Thyroid gland (tissue), 4 donors: Measurements from ENCODE around the gene PIGU. TPM values are rescaled to one million over a fixed set of nuclear protein-coding genes. Genes with fewer than 3 reads are reported as not detected.
"Not testable (repeated sequence)": the region's sequence is repeated elsewhere in the genome, so short reads cannot be mapped to it uniquely, and the experiment has no call there.

Experiments used
- DNase-seq, 2 donors: peaks; one replicate each; pipeline ENCODE4 v3.0.0-alpha.2; 2019
- H3K27ac ChIP-seq, 3 donors: fragments of 200-600 bp; sonication (generic); 1 replicate in 2 of 3; 2 replicates in 1 of 3; pipeline ENCODE4 v1.5.1; 2016 to 2019; ENCODE audit warnings: mild to moderate bottlenecking in 1 of 3, moderate library complexity in 1 of 3
- H3K27me3 ChIP-seq: fragments of 200-600 bp; sonication (generic); one replicate; pipeline ENCODE4 v1.5.1; 2019
- H3K36me3 ChIP-seq, 2 donors: fragments of 200-600 bp; sonication (generic); one replicate each; pipeline ENCODE4 v1.5.1; 2016 to 2019
- H3K4me1 ChIP-seq, 2 donors: fragments of 200-600 bp; sonication (generic); one replicate each; pipeline ENCODE4 v1.5.1; 2017 to 2019
- H3K4me3 ChIP-seq, 3 donors: fragments of 200-600 bp; sonication (generic); replicated peaks in 1 of 3; 1 replicate in 2 of 3; 2 replicates in 1 of 3; pipeline ENCODE4 v1.5.1; 2016; ENCODE audit warnings: mild to moderate bottlenecking in 1 of 3
- H3K9me3 ChIP-seq: fragments of 200-600 bp; sonication (generic); one replicate; pipeline ENCODE4 v1.5.1; 2017
- POLR2A ChIP-seq, 2 donors: fragments of 450-650 bp; IDR thresholded peaks; one replicate each; pipeline ENCODE4 v1.6.1; 2017; ENCODE audit warnings: antibody characterized with exemption in 2 of 2, mild to moderate bottlenecking in 2 of 2, moderate library complexity in 1 of 2
- WGBS, 2 donors: methylation state at CpG; one replicate each; pipeline ENCODE4 v1.1.5; 2017; 5-methylcytosine and 5-hydroxymethylcytosine counted together
- intact Hi-C: fragments of 100-400 bp; cut with DNase I; formaldehyde crosslinking; loops from one replicate; pipeline ENCODE4 v1.15.1; 2023
- total RNA-seq, 4 donors: library from RNA; depleted of rRNA; stranded (reverse); fragments of >200 nt; gene quantifications; one replicate each; pipeline ENCODE4 v1.2.3, GENCODE V29; 2016
- TF ChIP-seq, protein P1 (sequence below), 6 experiments: fragments of 200-600 bp in 3 of 6; fragments of 450-650 bp in 3 of 6; sonication (generic) in 3 of 6; IDR thresholded peaks; one replicate each; pipeline ENCODE4 v1.5.1; 2016 to 2019; ENCODE audit warnings: antibody characterized with exemption in 6 of 6, mild to moderate bottlenecking in 2 of 6, inconsistent platforms in 1 of 6, moderate library complexity in 1 of 6

The PIGU gene
- total RNA-seq, 4 donors from 2014 or later: 12.1 to 25.8 (median 18.0) TPM

DNA sequence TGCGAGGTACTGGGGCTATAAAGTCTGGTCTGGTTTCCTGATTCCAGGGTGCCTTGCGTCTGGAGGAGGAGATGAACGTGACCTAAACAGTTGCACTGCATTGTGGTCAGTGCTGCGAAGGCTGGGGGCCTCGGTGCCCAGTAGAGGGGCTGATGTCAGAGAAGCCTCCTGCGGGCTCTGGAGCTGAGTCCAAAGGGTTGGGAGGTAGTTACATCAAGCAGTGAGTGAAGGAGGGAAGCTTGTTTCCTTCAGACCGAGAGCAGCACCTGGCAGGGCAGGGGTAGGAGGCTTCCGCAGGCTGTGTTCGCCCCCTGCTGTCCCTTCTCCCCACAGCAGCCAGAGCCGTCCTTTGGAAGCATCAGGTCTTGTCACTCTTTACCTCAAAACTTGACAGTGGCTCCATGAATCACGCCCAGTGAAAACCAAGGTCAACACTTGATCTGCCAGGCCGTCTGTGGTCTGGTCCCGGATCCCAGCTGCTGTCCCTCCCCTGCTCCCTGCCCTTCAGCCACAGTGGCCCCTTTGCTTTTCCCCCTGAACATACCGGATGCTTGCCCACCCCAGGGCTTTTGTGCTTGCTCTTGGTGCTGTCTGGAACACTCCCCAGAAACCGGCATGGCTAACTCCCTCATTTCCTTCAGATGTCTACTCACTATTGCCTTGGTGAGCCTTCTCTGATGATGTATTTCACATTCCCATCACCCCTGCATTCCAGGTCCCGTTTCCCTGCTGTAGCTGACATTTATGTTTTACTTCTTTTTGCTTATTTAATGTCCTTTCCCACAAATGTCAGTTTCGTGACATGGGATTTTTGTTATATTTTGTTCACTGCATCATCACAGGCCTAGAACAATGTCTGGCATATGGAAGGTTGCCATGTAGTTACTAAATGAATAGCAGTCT lies 153.7 kb downstream of the PIGU start:
- intact Hi-C loops: no loop called here
- WGBS, 2 donors: 66 to 73% methylated on average over 17 of the region's 17 CpGs
- peak; percentile 22 to 33 for DNase-seq
- Histone ChIP-seq H3K27ac (peak overlapping the region in 2 of 3 donors; percentile 14 to 17), H3K27me3 (no peaks in the 10 kb centered on the region), H3K4me1 (peaks cover 7 to 44% of the 10 kb centered on the region in 2 donors), H3K36me3 (peaks cover 14% of the 10 kb centered on the region in 2 donors), H3K9me3 (no peaks in the 10 kb centered on the region), H3K4me3 (no peak overlapping the region)
- TF ChIP-seq, protein P1, sequence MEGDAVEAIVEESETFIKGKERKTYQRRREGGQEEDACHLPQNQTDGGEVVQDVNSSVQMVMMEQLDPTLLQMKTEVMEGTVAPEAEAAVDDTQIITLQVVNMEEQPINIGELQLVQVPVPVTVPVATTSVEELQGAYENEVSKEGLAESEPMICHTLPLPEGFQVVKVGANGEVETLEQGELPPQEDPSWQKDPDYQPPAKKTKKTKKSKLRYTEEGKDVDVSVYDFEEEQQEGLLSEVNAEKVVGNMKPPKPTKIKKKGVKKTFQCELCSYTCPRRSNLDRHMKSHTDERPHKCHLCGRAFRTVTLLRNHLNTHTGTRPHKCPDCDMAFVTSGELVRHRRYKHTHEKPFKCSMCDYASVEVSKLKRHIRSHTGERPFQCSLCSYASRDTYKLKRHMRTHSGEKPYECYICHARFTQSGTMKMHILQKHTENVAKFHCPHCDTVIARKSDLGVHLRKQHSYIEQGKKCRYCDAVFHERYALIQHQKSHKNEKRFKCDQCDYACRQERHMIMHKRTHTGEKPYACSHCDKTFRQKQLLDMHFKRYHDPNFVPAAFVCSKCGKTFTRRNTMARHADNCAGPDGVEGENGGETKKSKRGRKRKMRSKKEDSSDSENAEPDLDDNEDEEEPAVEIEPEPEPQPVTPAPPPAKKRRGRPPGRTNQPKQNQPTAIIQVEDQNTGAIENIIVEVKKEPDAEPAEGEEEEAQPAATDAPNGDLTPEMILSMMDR (IDR thresholded peaks at IDR 0.05): peak in 4 of 6 experiments; percentile 31 to 52 (median 42)
- no peak for TF ChIP-seq POLR2A (IDR thresholded peaks at IDR 0.05)

DNA sequence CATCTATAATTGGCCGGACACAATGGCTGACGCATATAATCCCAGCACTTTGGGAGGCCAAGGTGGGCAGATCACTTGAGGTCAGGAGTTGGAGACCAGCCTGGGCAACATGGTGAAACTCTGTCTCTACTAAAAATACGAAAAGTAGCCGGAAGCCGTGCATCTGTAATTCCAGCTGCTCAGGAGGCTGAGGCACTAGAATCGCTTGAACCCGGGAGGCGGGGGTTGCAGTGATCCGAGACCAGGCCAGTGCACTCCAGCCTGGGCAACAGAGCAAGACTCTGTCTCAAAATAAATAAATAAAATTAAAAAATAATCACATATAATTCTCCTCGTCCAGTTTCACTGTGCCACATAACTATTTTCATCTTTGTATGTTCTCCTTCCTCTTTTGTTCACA lies 157.1 kb downstream of the PIGU start:
- H3K4me3 ChIP-seq, DNase-seq, intact Hi-C loops, H3K9me3 ChIP-seq, H3K27ac ChIP-seq, H3K36me3 ChIP-seq, H3K27me3 ChIP-seq: not testable (repeated sequence)
- peaks cover 8 to 35% of the 10 kb centered on the region in 2 donors for H3K4me1 ChIP-seq
- 75 to 82% methylated on average over 10 of the region's 10 CpGs for WGBS, 2 donors

DNA sequence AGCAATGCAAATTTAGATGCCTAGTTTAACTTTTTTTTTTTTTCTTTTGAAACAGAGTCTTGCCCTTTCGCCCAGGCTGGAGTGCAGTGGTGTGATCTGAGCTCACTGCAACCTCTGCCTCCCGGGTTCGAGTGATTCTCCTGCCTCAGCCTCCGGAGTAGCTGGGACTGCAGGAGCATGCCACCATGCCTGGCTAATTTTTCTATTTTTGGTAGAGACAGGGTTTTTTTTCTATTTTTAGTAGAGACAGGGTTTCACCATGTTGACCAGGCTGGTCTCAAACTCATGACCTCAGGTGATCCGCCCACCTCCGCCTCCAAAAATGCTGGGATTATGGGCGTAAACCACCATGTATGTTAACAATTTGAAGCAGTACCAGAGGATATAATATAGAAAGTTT lies 158.0 kb downstream of the PIGU start:
- H3K9me3 ChIP-seq, DNase-seq, H3K4me3 ChIP-seq, H3K27me3 ChIP-seq, H3K36me3 ChIP-seq, intact Hi-C loops, H3K27ac ChIP-seq: not testable (repeated sequence)
- 94 to 97% methylated on average over 7 of the region's 7 CpGs for WGBS, 2 donors
- H3K4me1 ChIP-seq: peaks cover 11 to 35% of the 10 kb centered on the region in 2 donors

DNA sequence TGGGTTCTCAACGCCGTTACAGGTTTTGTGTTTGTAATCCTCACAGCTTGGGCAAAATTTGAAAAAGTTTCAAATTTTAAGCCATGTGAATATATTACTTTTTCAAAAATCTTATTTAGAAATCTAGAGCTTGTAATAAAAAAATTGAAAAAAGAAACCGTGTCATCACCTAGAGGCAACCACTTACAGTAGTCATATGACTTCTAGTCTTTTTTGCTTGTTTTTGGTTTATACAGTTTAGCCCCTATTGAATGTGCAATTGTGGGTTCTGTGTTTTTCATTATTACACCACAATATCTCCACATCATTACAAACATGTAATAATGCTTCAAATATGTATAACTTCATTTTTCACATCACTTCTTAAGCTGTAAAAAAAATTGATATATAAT lies 159.8 kb downstream of the PIGU start:
- intact Hi-C loops: no loop called here
- H3K4me1 ChIP-seq: peaks cover 23 to 40% of the 10 kb centered on the region in 2 donors

DNA sequence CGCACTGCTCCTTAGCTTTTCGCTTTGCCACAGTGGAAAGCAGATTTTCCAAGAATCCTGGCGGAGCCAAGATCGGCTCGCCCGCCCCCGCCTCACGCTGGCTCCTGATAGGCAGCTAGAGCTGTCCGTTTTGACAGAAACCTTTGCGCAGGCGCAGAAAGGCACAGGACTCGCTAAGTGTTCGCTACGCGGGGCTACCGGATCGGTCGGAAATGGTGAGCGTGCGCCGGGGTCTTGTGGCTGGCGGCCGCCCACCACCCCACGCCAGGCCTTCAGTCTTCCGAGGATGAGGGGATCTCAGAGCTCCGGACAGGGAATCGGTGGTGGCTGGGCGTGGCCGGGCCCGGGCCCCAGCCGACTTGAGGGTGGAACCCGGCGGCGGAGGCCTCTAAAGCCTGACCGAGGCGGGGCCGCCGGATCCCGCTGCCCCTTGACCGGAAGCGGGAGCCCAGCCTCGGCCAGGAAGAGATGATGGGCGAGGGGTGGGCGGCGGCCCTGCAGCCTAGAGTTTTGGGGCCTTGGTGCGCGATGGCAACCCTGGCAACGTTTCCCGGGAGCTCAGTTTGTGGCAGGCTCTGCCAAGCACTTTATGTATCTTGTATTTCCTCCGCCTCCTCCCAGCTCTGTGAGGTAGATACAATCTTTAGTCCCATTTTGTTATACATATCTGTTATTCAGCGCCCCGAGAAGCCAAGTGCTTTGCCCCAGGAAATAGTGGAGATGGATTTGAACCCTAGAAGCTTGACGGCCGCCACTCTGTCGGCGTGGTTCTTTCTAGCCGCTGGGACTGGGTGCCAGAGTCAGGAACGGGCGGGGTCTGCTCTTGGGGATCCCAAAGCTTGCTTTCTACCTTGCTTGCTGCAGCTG lies 160.4 kb downstream of the PIGU start, which contains the start of gene DYNLRB1:
Gene DYNLRB1, plus strand, starts transcription at position 176 of the 867 bp plus-strand sequence. Its CDS starts 37 bp downstream, at position 213.
- H3K4me3 ChIP-seq: peak within 1 kb of the TSS; percentile 55 to 77 (median 75)
- 0 to 1% methylated on average over 30 to 33 of the region's 59 CpGs for WGBS, 2 donors
- no peaks in the 10 kb centered on the region for H3K9me3 ChIP-seq
- H3K27me3 ChIP-seq: no peaks in the 10 kb centered on the region
- peaks cover 28 to 47% of the 10 kb centered on the region in 2 donors for H3K4me1 ChIP-seq
- H3K36me3 ChIP-seq: no peaks in the 10 kb centered on the region
- intact Hi-C loops: no loop called here
- DNase-seq: peak; percentile 98 to 99
- H3K27ac ChIP-seq: peak within 1 kb of the TSS; percentile 83 to 99 (median 95)
- TF ChIP-seq POLR2A (IDR thresholded peaks at IDR 0.05): peak in 1 of 2 donors; percentile 90
- TF ChIP-seq, protein P1 (IDR thresholded peaks at IDR 0.05): peak in 1 of 6 experiments; percentile 27

More for the DNA sequence above, 159.8 kb downstream of the PIGU start:
- DNase-seq: no peak
- Histone ChIP-seq H3K27ac (peak overlapping the region in 2 of 3 donors; percentile 95 to 99), H3K4me3 (peak overlapping the region; percentile 55 to 77 (median 75)), H3K36me3 (no peaks in the 10 kb centered on the region), H3K9me3 (no peaks in the 10 kb centered on the region), H3K27me3 (no peaks in the 10 kb centered on the region)
- 0% methylated on average over 3 of the region's 3 CpGs for WGBS, 2 donors
- TF ChIP-seq POLR2A (IDR thresholded peaks at IDR 0.05): no peak

DNA sequence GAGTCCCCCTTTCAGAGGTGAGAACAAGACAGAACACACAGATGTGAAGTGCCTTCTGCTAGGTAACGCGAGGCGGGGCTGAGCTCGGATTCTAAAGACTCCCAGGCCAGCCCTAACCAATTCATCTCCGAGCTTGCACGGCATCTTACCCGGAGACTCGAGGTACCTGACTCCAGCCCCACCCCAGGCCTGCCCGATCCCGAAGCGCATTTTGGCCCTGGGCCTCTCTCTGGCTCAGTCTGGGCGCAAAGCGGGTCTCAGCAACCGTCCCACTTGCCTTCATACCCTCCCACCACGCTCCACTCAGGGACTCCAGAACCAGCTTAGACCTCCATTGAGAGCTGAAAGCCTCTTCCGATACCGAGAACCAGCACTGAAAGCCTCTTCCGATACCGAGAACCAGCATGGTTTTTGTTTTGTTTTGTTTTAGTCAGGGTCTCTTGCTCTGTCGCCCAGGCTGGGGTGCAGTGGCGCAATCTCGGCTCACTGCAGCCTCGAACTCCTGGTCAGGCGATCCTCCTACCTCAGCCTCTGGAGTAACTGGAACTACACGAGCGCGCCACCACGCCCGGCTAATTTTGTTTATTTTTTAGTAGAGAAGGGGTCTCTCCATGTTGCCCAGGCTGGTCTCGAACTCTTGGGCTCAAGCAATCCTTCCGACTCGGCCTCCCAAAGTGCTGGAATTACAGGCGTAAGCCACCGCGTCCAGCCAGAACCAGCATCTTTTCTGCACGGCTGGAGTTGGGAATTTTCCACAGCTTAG lies 161.2 kb downstream of the PIGU start:
- H3K36me3 ChIP-seq: no peaks in the 10 kb centered on the region
- peak in 1 of 2 donors; percentile 47 for TF ChIP-seq POLR2A (IDR thresholded peaks at IDR 0.05)
- TF ChIP-seq, protein P1 (IDR thresholded peaks at IDR 0.05): no peak
- H3K27me3 ChIP-seq: no peaks in the 10 kb centered on the region
- no peaks in the 10 kb centered on the region for H3K9me3 ChIP-seq
- intact Hi-C loops: no loop called here
- peak; percentile 85 for DNase-seq
- peak overlapping the region; percentile 83 to 99 (median 95) for H3K27ac ChIP-seq
- H3K4me3 ChIP-seq: peak overlapping the region in 2 of 3 donors; percentile 55 to 75
- H3K4me1 ChIP-seq: peaks cover 31 to 55% of the 10 kb centered on the region in 2 donors
- WGBS, 2 donors: 2% methylated on average over 26 to 35 of the region's 36 CpGs
